Karpas-422 (cell line): ENCODE measurements around the gene ATXN2. TPM values are rescaled to one million over a fixed set of nuclear protein-coding genes. Genes with fewer than 3 reads are reported as not detected.

Source experiments
- DNase-seq: peaks from one replicate; pipeline ENCODE4 v3.0.0-alpha.2; 2015
- H2AFZ ChIP-seq: fragments of 200-600 bp; sonication (generic); 2 replicates; pipeline ENCODE4 v1.6.1; 2014; ENCODE audit warnings: antibody characterized with exemption, low read length, mixed read lengths
- H3K27ac ChIP-seq: fragments of 200-600 bp; sonication (generic); 2 replicates; pipeline ENCODE4 v1.5.1; 2014; ENCODE audit warnings: mild to moderate bottlenecking, low read length, moderate library complexity
- H3K27me3 ChIP-seq: fragments of 200-600 bp; sonication (generic); 2 replicates; pipeline ENCODE4 v1.6.1; 2014; ENCODE audit warnings: low read length, mixed read lengths
- H3K36me3 ChIP-seq: fragments of 200-600 bp; sonication (generic); 2 replicates; pipeline ENCODE4 v1.6.1; 2014; ENCODE audit warnings: low read length, mixed read lengths; ENCODE audit not compliant: insufficient read depth
- H3K4me1 ChIP-seq: fragments of 200-600 bp; sonication (generic); 2 replicates; pipeline ENCODE4 v1.6.1; 2014; ENCODE audit warnings: mild to moderate bottlenecking, low read length, mixed read lengths
- H3K4me2 ChIP-seq: fragments of 200-600 bp; sonication (generic); 2 replicates; pipeline ENCODE4 v1.6.1; 2014; ENCODE audit warnings: low read length, low read depth, mild to moderate bottlenecking; ENCODE audit not compliant: poor library complexity, severe bottlenecking
- H3K4me3 ChIP-seq: fragments of 200-600 bp; sonication (generic); 2 replicates; pipeline ENCODE4 v1.5.1; 2014; ENCODE audit warnings: mild to moderate bottlenecking, antibody characterized with exemption, low read length, mixed read lengths
- H3K79me2 ChIP-seq: fragments of 200-600 bp; sonication (generic); 2 replicates; pipeline ENCODE4 v1.6.1; 2014; ENCODE audit warnings: mild to moderate bottlenecking, low read length, mixed read lengths
- H3K9ac ChIP-seq: fragments of 200-600 bp; sonication (generic); 2 replicates; pipeline ENCODE4 v1.6.0; 2014; ENCODE audit warnings: low read length
- H3K9me2 ChIP-seq: fragments of 200-600 bp; sonication (generic), shearing (Covaris generic); replicated peaks from 2 replicates; pipeline ENCODE4 v1.6.0; 2014; ENCODE audit warnings: mild to moderate bottlenecking, low read length, moderate library complexity; ENCODE audit not compliant: insufficient read depth
- H3K9me3 ChIP-seq: fragments of 300-700, 200-600 bp; sonication (generic); 2 replicates; pipeline ENCODE4 v1.6.1; 2014; ENCODE audit warnings: low read length, mixed read lengths
- H4K20me1 ChIP-seq: fragments of 200-600 bp; sonication (generic); 2 replicates; pipeline ENCODE4 v1.6.1; 2014; ENCODE audit warnings: mild to moderate bottlenecking, antibody characterized with exemption, low read length, low read depth; ENCODE audit not compliant: insufficient read depth
- total RNA-seq: library from RNA; depleted of rRNA; stranded (reverse); fragments of >200 nt; shearing (Covaris generic); gene quantifications from 2 replicates; pipeline ENCODE4 v1.2.3, GENCODE V29; 2014; ENCODE audit warnings: low replicate concordance

ATXN2 gene
- total RNA-seq, 1 experiment from 2014 or later, result 50.6 TPM

- Histone ChIP-seq H2AFZ (no peak overlapping the region), H3K9ac (no peak overlapping the region), H3K27ac (no peak overlapping the region), H3K4me3 (no peak overlapping the region), H4K20me1 (no peaks in the 10 kb centered on the region; the same call in 1 of the 2 replicates), H3K27me3 (no peaks in the 10 kb centered on the region), H3K36me3 (peaks cover 6% of the 10 kb centered on the region), H3K4me2 (no peak overlapping the region), H3K4me1 (peaks cover 23% of the 10 kb centered on the region), H3K9me3 (no peaks in the 10 kb centered on the region), H3K79me2 (peaks cover 58% of the 10 kb centered on the region), H3K9me2 (no peaks in the 10 kb centered on the region)
- DNase-seq, result no peak
Observed at GRCh38 chr12:111442301-111443045, 156.6 kb downstream of the ATXN2 start.

DNA sequence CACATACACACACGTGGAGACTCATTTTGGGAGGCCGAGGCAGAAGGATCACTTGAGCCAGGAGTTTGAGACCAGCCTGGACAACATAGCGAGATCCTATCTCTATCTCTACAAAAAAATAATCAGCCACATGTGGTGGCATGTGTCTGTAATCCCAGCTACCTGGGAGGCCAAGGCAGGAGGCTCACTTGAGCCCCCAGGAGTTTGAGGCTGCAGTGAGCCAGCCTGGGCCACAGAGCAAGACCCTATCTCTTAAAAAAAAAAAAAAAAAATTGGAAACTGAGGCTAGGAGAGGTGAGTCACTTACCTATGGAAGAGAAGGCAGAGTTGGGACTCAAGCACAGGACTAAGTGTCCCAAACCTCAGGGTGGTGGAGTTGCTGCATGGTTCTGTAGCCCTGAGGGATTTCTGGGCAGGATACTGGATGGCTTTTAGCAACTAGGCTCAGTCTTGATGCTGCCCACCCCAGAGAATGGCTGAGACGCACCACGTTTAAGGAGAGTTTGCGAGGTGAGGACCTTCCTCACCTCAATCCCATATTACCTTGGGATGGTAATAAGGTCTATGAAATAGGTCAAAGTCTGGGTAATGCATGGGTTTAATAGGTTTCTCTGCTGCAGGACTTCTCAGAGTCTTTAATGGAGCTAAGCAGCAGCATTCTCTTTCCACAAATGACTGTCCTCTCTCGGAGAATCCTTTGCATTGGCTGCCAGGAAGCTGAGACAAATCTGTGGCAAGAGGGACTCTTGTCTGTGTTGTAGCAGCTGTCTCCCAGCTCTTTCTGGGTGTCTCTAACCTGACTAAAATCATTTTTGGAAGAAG is 157.8 kb downstream of the ATXN2 start:
- Histone ChIP-seq H3K27ac (no peak overlapping the region), H3K4me3 (no peak overlapping the region), H3K9ac (no peak overlapping the region), H4K20me1 (no peaks in the 10 kb centered on the region; the same call in 1 of the 2 replicates), H3K36me3 (peaks cover 6% of the 10 kb centered on the region), H2AFZ (no peak overlapping the region), H3K4me1 (peaks cover 22% of the 10 kb centered on the region), H3K79me2 (peaks cover 69% of the 10 kb centered on the region), H3K9me2 (no peaks in the 10 kb centered on the region), H3K4me2 (no peak overlapping the region), H3K27me3 (no peaks in the 10 kb centered on the region), H3K9me3 (no peaks in the 10 kb centered on the region)
- no peak for DNase-seq

DNA sequence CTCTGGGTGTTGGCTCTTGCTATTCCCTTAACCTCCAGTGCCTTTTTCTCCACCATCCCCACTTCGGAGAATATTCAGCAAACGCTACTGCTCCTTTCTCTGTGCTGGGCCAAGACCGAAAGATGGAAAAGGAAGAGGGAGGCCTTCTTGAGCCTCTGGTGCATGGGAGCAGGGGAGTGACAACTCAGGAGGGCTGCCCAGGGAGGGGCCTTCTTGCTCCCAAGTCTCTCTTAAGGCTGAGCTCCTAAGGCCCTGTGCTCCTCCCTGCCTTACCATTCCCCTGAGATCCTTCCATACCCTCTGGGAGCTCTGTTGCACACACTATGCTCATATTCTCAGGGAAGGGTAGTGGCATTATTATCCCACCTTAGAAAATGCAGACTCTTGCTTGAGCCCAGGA is 158.5 kb downstream of the ATXN2 start:
- H3K79me2 ChIP-seq, result peaks cover 69% of the 10 kb centered on the region
- no peaks in the 10 kb centered on the region; the same call in 1 of the 2 replicates for H4K20me1 ChIP-seq
- no peaks in the 10 kb centered on the region for H3K9me3 ChIP-seq
- no peak overlapping the region for H3K4me3 ChIP-seq
- H3K9me2 ChIP-seq, result no peaks in the 10 kb centered on the region
- peaks cover 17% of the 10 kb centered on the region for H3K4me1 ChIP-seq
- H3K4me2 ChIP-seq, result no peak overlapping the region
- no peak overlapping the region for H3K27ac ChIP-seq
- no peak overlapping the region for H2AFZ ChIP-seq
- no peaks in the 10 kb centered on the region for H3K27me3 ChIP-seq
- H3K36me3 ChIP-seq, result peaks cover 5% of the 10 kb centered on the region; the same call in 1 of the 2 replicates
- H3K9ac ChIP-seq, result no peak overlapping the region
- DNase-seq, result no peak

DNA sequence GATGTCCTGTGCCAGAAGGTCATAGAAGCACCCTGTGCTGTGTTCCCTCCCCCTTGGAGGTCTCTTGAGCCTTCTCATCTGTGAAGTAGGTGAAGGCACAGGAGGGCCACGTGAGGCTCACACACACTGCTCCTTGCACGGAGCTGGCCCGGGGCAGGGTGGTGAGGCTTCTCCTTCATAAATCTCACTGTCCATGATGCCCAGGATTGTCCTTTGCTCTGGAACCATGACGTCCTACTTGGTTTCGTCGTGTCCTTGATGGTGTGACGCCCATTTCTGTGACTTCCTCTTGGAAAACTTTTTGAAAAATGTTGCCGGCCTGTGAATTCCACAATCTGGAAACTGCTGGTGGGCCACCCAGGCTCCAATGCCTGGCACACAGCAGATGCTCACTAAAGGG is 159.0 kb downstream of the ATXN2 start:
- no peak for DNase-seq
- no peaks in the 10 kb centered on the region for H3K27me3 ChIP-seq
- no peak overlapping the region for H3K9ac ChIP-seq
- no peak overlapping the region for H3K4me2 ChIP-seq
- no peaks in the 10 kb centered on the region for H3K9me3 ChIP-seq
- no peak overlapping the region for H2AFZ ChIP-seq
- peaks cover 69% of the 10 kb centered on the region for H3K79me2 ChIP-seq
- H3K4me1 ChIP-seq, result peaks cover 16% of the 10 kb centered on the region
- no peak overlapping the region for H3K27ac ChIP-seq
- H3K36me3 ChIP-seq, result no peaks in the 10 kb centered on the region
- H3K9me2 ChIP-seq, result no peaks in the 10 kb centered on the region
- H3K4me3 ChIP-seq, result no peak overlapping the region
- H4K20me1 ChIP-seq, result no peaks in the 10 kb centered on the region

GRCh38 chr12:111439657-111440151 is 159.4 kb downstream of the ATXN2 start:
- H3K9me3 ChIP-seq, result no peaks in the 10 kb centered on the region
- H3K4me1 ChIP-seq, result peaks cover 16% of the 10 kb centered on the region
- no peaks in the 10 kb centered on the region for H3K27me3 ChIP-seq
- no peak overlapping the region for H2AFZ ChIP-seq
- no peak overlapping the region for H3K4me2 ChIP-seq
- peaks cover 70% of the 10 kb centered on the region for H3K79me2 ChIP-seq
- no peak overlapping the region for H3K27ac ChIP-seq
- no peak overlapping the region for H3K9ac ChIP-seq
- DNase-seq, result no peak
- H3K4me3 ChIP-seq, result no peak overlapping the region
- no peaks in the 10 kb centered on the region for H3K36me3 ChIP-seq
- no peaks in the 10 kb centered on the region for H3K9me2 ChIP-seq
- H4K20me1 ChIP-seq, result no peaks in the 10 kb centered on the region

GRCh38 chr12:111438481-111438880 is 160.6 kb downstream of the ATXN2 start:
- Histone ChIP-seq H3K36me3 (no peaks in the 10 kb centered on the region), H3K27ac (no peak overlapping the region), H3K9ac (no peak overlapping the region), H3K4me1 (peaks cover 23% of the 10 kb centered on the region), H3K4me2 (no peak overlapping the region), H4K20me1 (no peaks in the 10 kb centered on the region), H2AFZ (no peak overlapping the region), H3K27me3 (no peaks in the 10 kb centered on the region), H3K4me3 (no peak overlapping the region), H3K79me2 (peaks cover 83% of the 10 kb centered on the region), H3K9me2 (no peaks in the 10 kb centered on the region), H3K9me3 (no peaks in the 10 kb centered on the region)
- no peak for DNase-seq

DNA sequence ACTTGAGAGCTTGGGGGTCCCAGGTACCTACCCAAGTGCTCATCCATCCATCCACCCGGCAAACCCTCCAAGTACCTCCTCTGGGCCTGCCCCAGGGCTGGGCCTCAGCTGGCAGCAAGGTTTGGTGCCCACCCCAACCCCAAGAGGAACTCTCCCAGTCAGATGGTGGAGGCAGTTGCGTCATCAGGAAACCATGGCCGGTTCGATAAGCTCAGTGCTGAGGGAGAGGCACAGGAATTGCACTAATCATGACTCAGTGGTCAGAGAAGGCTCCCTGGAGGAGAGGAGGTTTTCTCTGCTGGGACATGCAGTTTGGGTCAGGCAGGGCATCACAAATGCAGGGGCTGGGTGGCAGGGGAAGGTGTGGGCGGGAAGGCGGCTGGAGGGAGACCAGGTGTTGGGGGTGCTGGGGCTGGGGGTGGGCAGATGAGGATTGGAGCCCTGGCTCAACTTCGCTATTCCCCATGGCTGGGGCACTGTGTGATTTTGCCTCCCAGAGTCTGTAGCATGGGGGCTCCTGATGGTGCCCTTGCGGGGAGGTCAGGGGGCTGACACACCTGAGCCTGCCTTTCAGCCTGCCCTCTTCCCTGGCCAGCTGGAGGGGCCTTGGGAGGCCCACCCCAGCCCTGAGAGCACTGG is 161.2 kb downstream of the ATXN2 start:
- Histone ChIP-seq H3K4me2 (no peak overlapping the region), H3K27me3 (no peaks in the 10 kb centered on the region), H3K27ac (no peak overlapping the region), H3K9me3 (no peaks in the 10 kb centered on the region), H3K9me2 (no peaks in the 10 kb centered on the region), H3K36me3 (no peaks in the 10 kb centered on the region), H3K9ac (no peak overlapping the region), H4K20me1 (no peaks in the 10 kb centered on the region), H2AFZ (no peak overlapping the region), H3K4me1 (peaks cover 23% of the 10 kb centered on the region), H3K79me2 (peaks cover 83% of the 10 kb centered on the region), H3K4me3 (no peak overlapping the region)
- no peak for DNase-seq

DNA sequence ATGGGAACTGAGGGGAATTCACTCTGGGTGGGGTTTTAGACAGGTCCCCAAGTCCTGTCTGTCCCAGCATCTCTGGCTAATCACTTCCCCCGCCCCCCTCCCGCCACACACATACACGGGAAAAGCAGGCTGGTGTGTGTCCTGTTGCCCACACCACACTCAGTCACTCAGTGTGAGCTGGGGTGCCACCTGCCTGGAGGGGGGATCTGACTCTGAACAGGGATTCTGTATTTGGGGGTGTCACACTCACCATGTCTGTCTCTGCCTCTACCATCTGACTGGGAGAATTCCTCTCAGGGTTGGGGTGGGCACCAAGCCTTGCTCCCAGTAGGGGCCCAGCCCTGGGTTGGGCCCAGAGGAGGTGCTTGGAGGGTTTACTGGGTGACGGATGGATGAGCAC is 162.3 kb downstream of the ATXN2 start:
- no peak for DNase-seq
- Histone ChIP-seq H2AFZ (no peak overlapping the region), H3K27ac (no peak overlapping the region), H4K20me1 (no peaks in the 10 kb centered on the region), H3K36me3 (no peaks in the 10 kb centered on the region), H3K4me3 (no peak overlapping the region), H3K9me2 (no peaks in the 10 kb centered on the region), H3K79me2 (peaks cover 85% of the 10 kb centered on the region), H3K9me3 (no peaks in the 10 kb centered on the region), H3K4me2 (no peak overlapping the region), H3K9ac (no peak overlapping the region), H3K4me1 (peaks cover 23% of the 10 kb centered on the region), H3K27me3 (no peaks in the 10 kb centered on the region)
